ENCODE measurements around the gene TTLL12.

Gene TTLL12

DNA sequence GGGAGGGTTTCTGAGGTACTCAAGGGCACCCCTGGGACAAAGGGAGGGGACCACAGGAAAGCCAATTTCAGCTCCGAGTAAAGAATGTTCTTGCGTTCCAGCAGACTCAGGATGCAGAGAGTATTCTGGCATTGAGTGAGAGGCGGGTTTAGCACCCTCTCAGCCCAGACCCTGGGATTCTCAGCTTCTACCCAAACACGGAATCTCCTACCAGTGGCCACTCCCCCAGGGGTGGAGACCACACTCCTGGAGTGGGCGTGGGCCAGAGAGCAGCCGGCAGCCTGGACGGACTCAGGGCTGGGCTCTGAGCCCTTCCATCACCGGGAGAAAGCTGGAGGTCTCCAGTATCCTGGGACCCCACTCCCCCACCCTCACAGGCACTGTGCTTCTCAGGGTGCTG, 26.1 kb upstream of the TTLL12 start:
- DNase-seq = no peak

DNA sequence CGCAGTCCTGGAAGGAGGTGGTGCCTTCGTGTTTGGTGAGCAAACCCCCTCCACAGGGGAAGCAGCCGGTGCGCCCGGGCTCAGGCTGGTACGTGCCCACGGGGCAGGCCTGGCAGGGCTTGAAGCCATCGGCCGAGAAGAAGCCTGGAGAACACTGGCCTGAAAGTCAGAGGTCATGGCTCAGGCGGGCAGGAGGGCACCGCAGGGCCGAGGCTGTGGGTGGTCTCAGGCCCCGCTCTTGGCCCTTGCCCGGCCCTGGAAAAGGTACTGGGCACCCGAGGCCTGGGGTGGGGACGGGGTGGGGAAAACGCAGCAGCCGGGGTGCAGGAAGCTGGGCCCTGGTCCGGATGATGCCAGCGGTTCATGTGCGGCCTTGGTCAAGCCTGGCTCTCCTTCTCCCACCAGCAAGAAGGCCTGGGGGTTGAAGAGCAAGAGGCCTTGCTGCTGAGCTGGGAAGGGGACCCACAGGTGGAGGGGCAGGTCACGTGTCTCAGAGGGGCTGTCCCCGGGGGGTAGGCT, 25.6 kb upstream of the TTLL12 start:
- DNase-seq = no peak

DNA sequence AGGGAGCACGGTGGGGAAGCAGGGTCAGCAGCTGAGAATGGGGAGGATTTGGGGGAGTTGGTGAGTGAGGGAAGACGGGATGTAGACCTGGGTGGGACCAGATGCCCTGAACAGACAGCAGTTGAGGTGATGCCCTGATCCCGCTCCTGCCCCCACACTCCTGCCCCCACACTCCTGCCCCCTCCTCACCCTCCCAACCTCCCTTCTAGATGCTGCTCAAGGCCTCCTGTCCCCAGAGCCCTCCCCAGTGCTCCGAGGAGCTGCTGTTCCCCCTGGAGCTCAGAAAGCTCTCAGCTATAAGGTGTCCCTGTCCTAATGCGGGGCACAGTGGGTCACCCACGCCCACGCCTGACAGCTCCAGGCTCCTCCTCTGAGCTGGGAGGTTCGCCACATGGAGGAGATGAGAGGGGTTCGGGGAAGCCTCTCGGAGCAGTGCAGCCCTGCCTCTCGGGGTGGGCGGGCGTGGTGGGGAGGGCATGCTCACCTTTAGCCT, 25.1 kb upstream of the TTLL12 start:
- DNase-seq = no peak

DNA sequence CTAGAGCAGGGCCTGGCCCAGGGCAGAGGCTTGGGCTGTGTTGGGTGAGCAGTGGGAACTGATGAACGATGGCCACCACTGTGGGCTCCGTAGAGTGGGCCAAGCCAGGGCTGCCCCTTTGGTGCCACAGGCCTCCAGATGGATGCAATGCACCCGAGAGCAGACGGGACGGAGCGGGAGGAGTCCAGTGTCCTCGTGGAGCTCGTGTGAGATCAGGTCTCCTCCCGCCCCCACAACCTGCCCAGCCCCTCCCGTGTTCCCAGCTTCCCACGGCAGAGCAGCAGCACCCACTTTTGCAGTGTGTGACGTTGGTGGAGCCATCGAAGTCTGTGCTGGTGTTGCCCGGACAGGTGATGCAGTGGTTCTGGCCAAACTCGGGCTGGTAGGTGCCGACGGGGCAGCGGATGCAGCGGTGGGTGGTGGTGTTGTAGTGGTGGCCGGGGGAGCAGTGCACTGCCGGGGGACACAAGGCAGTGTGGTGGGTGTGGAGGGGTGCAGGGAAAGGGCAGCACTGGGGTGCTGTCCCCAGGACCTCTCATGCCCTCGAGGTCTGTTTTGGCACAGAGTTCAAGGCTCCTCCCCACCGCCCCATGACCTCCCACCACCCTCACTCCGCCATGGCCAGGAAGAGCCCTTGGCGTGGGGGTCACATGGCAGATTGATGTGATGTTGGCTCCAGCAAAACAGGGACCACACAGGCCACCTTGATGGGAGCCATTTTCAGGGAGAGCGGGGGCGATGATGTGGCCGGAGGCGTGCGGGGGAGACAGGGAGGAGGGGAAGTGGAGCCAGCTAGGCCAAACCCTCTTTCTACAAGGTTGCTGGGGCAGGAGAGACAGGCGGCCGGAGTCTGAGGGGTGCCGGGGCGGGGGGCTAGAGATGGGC, 23.9 kb upstream of the TTLL12 start:
- DNase-seq = no peak

DNA sequence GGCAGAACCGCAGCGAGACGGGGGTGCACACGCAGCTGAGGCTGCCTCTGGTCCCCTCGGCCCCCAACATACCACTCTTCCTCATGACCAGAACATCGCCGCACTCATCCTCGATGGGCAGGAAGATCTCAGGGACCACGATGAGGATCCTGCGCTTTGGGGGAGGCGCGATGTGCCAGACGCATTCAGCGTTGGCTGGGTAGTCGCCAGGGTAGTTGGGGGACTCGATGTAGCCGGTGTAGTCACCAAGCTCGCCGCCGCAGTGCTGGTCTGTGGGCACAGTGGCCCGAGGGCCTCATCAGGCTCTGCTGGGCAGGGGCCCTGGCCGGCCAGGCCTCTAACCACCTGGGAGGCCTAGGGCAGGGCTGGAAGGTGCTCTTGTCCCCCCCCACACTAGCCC, 23.0 kb upstream of the TTLL12 start:
- DNase-seq = no peak

DNA sequence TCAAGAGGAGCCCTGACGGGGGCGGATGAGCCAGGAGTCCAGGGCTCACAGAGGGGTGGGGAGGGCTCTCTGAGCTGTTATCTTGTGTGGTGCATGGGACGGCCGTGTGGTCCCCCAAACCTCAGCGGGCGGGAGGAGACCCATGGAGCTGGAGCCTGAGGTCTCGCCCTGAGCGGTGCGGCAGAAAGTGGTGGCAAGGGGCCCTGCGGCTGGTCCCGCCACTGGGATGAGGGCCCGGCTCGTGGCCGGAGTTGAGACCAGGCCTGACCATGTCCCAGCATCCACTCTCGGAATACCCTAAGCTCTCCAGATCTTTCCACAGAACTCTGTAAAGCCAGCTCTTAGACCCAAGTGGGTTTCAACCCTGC, 22.6 kb upstream of the TTLL12 start:
- DNase-seq = no peak

DNA sequence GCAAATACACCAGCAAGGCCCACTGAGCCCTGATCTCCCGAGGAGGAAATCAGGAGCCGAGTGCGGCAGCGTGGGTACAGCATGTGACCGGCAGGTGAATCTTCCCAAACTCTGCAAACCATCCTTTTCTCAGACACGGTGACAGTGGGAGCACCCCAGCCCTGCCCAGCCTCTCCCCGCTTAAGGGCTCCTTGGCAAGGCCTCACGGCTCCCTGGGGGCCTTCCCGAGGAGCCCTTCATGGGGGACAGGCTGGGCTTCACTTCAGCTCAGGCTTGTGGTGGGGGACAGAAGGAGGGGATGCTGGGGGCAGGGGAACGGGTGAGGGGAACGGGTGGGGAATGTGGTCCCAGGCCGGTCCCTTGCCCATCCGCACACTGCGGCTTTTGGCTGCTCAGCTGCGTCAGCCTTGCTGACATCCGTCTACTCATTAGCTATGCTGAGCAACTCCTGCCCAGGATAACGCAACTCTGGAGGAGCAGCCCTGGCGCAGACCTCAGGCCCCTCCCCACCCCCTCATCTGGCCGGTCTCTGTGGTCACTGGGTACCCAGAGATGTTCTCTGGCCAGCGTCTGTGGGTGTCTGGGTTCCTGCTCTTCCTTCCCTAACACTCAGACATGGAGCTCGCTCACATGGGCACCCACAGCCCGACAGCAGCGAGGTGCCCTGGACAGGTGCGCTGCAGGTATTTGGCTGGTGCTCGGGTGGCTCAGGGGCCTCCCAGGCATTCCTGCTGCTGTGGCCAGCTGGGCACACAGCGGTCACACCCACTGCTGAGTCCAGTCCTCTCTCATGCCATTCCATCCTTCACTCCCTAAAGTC, 22.0 kb upstream of the TTLL12 start:
- no peak for DNase-seq

DNA sequence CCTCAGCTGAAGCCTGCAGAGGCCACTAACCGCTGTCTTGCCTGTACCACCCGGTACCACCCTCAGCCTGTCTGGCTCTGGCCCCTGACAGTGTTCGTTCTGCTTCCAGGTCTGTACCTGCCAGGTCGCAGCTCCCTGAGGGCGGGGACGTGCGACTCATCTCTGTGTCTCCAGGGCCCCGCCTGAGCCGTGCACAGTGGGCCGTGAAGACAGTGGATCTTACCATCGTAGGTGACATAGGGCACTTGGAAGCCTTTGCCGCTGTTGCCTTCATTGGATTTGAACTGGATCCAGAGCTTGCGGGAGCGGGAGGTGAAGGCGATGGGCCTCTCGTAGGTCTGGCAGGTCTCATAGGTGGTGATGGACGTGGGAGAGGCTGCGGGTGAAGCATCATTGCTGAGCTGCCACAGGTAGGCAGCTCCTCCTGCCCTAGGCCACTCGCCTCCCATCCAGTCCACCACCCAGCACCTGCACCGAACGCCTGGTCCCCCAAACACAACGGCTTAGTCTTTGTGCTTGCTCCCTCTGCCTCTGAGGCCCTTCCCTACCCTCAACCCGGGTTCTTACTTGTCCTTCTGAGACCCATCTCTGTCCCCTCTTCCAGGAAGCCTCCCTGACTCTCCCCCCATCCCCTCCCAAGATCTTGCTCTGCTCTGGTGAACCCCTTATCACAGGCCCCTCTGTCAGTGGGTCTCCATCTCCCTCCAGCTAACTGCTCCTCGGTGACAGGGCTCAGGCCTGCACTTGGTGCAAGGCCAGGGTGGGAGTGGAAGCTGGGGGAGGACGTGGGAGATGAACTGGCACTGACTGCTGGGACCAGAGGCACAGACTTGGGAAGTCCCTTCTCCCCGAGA, 21.1 kb upstream of the TTLL12 start:
- no peak for DNase-seq

DNA sequence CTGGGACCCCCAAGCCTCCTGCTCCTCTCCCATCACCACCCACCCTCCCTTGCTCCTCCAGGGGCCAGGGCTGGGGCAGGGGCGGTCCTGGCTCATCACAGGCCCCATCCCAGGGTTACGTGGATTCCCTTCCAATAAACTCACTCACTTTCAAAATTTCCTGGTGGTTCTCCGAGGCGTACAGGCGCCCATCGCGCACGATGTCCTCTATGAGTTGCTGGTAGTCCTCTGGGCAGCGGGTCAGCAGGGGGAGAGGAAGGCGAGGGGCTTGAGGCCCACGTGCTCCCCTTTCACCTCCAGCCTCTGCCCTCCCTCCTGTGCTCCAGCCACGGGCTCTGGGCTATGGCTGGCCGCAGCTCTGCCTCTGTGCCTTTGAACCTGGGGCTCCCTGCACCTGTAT, 20.5 kb upstream of the TTLL12 start:
- no peak for DNase-seq

DNA sequence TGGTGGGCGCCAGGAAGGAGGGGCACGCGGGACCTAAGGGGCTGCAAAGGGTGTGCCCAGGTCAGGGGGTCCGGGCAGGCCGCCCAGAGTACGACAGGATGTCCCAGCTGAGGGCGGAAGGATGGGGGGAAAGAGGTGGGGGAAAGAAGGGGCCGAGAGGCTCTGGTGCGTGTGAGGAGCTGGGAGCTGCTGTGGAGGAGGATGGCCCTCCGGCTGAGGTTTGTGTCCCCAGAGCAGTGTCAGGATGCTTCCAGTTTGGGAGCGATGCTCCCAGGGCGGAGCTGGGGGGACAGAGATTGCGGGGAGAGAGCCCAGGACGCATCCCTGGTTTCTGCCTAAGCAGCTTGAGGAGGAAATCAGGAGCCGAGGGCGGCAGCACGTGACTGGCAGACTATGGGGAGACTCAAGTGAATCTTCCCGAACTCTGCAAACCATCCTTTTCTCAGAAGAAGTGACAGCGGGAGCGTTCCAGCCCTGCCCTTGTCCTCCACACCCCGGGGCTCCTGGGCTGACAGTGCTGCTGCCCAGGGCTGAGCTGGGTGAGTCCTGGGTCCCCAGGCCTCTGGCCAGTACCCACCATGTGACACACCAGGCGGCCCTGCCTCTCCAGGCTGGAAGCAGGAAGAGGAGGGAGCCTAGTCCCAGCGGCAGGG, 19.7 kb upstream of the TTLL12 start:
- DNase-seq = no peak

DNA sequence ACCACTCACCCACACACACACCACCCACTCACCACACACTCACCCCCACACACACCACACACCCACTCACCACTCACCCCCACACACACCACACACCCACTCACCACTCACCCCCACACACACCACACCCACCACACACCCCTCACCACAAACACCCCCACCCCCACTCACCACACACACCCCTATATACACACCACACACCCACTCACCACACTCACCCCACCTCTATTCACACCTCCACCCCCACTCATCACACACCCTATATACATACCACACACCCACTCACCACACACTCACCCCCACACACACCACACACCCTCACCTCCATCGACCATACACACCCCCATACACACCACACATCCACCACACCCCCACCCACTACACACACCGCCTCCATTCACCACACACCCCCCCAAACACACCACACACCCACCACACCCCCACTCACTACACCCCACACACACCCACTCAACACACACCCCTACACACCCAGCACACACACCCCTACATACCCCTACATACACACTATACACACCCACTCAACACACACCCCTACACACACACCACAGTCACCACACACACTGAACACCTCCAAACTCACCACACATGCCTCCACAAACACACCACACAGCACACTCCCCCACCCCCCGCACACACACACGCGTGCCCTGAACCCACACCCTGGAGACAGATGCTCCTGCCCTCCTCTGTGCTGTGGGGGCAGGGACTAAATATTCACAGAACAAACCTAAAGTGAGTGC, 19.0 kb upstream of the TTLL12 start:
- no peak for DNase-seq

DNA sequence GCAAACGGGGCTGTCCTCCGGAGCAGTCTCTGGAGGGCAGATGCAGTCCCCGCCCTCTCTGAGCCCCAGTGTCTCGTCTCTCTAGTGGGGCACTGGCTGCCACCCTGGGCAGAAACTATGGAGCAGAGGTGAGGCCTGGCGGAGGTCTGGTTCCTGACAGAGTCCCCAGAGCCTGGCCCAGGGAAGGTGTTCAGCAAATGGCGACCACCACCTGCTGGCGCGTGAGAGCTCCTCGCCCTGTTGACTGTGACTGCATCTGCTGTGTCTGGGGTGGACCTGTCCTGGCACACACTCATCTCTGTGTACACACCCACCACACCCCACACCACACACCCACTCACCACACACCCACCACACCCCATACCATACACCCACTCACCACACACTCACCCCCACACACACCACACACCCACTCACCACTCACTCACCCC, 18.3 kb upstream of the TTLL12 start:
- no peak for DNase-seq

DNA sequence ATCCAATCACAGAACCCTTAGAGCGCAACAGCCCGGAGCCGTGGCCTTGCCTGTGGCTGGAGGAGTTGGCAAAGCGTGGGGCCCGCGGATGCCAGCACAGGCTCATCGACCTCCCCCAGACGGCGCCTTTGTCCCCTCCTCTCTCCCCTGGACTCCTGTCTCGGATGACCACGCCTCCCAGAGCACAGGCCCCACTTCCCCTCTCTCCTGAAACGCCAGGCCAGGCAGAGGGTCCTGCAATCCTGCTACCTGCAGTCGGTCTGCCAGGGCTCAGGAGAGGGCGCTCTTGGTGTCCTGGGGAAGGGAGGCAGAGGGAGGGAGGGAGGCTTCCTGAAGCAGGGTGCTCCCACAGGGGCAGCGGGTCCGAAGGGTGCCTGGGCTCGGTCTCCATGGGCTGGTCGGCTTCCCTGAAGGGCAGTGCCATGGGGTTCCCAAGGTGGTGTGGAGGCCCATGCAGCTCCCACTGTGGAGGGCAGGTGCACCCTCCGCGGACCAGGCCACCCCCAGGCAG, 16.6 kb upstream of the TTLL12 start:
- no peak for DNase-seq

DNA sequence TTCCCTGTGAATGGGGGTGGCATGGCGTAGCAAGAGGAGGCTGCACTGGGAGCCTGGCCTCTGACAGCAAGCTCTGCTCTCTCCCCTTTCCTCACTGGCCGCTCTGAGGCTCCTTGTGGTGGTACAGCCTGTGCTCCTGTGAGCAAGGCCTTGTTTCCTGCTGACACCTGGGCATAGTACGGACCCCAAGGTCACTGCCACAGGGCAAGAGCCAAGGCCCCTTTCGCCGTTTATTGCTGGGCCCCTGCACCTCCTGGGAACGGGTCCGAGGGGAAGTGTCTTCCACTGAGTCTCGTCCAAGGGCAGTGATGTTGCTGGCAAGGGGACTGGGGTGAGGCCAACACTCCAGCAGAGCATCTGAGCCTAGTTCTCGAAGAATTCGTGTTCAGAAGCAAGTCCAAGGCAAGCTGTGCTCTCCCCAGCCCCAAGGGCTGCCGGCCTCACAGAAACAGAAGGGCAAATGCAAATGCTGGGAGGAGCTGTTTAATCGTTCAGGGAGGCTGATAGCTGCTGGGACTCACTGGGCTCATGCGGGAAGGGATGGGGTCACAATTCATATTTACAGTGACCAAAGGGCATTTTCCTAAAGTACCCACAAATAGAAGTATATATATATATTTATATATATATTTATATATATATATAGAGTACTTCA, 15.9 kb upstream of the TTLL12 start:
- DNase-seq = no peak

DNA sequence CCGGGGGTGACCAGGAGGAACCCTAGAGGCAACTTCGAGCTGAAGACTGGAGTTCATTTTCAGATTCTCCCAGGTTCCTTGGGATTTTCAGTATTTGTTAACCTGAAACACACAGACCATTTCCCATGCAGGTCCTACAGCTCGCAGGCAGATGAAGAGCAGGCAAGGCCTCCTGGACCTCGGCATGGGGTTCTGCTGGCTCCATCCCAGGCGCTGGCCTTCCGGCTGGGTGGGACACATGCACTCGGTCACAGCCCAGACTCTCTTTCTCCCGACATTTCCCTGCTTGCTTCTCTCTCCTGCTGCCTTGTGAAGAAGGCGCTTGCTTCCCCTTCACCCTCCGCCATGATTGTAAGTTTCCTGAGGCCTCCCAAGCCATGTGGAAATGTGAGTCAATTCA, 15.4 kb upstream of the TTLL12 start:
- no peak for DNase-seq

DNA sequence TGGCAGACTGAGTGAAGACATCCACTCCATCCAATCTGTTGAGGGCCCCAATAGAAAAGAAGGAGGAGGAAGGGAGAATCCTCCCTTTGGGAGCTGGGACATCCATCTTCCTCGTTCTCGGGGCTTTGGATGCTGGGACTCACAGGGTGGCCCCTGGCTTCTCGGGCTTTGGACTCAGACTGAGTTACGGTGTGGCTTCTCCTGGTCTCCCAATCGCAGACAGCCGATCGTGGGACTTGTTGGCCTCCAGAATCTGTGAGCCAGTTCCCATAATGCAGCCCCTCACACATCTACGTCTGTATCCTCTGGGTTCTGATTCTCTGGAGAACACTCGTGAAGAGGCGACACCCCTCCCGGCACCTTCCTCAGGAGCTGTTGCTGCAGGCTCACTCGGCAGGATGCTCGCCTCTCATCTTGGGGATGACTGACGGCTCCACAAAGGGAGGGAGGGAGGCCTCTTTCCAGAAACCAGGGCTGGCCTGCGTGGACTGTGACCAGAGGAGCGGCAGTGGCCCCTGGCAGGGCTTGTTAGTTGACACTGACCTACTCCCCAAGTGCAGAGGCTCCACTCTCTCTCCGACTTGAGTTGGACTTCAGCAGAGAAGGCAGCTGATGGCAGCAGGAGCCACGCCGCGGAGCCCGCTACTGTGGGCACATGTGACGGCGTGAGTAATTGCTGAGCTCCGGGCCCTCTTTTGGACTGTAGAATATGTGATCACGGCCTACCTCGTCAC, 14.7 kb upstream of the TTLL12 start:
- DNase-seq = no peak

DNA sequence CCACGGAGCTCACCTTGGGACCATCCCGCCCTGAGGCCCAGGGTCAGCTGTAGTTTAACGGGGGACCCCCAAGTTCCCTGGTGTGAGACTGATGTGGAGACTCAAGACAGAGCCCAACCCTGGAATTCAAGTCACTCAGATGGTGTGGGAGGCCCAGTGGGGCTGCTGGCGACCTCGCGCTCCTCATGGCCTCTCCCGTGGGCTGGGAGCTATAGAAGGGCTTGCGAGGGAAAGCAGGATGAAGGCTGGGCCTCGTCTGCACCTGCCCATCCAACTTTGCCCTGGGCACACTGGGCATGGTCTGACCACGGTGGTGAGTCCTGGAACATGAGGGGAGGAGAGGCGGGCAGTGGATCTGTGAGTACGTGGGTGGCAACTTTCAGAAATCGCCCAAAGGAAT, 13.6 kb upstream of the TTLL12 start:
- DNase-seq = no peak

DNA sequence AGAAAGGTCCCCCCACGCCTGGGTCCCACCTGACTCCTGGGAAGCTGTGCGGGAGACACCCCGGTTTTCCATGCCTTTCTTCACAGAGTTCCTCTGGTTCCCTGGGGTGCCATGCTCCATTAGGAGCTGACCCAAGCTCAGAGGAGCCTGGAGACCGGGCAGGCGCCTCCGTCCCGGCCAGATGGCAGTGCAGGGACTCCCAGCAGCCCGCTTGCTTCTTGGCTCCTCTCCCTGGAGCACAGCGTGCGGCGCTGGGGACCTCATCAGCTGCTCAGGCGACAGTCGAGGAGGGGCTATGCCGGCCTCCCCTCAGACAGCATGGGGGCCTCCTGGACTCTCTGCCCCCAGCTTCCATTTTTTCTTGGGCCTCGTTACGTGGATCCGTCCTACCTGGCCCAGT, 13.1 kb upstream of the TTLL12 start:
- DNase-seq = no peak

DNA sequence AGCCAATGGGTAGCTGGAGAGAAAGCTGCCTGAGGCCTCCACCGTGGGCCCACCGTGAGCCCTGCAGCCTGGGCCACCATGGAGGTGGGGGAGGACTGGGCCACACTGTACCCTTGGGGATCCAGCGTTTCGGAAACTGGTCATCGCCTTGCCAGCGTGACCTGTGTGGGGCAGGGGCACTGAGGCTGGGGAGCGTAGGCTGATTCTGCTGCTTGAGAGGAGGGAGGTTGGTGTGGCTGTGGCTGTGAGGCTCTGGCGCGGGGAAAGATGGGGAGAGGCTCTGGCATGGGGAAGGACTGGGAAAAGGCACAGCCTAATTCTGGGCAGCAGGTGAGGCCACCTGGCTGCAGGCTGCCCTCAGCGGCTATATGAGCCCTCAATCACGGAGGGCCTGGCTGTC, 12.6 kb upstream of the TTLL12 start:
- no peak for DNase-seq

DNA sequence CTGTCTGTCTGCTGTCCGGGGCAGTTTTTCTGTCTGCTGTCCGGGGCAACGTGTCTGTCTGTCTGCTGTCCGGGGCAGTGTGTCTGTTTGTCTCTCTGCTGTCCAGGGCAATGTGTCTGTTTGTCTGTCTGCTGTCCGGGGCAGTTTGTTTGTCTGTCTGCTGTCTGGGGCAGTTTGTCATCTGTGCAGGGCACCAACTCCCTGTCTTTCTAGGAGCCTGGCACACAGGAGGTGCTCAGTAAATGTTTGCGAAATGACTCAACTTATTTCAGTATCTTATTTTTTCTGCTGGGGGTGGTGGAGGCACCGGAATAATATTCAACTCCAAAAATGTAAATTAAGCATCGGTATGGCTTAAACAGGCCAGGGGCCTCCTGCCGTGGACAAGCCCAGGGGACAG, 12.0 kb upstream of the TTLL12 start:
- DNase-seq = no peak
